C4-2B (cell line): ENCODE data around the gene TMPRSS13.
A peak's percentile ranks its signal among the peaks of the same experiment; 100 is the strongest.
"Not testable (repeated sequence)": the region's sequence is repeated elsewhere in the genome, so short reads cannot be mapped to it uniquely, and the experiment has no call there.

Source experiments
- H3K27ac ChIP-seq: fragments of 450-650 bp; 2 replicates; pipeline ENCODE4 v1.5.1; 2017
- CTCF ChIP-seq: fragments of 450-650 bp; conservative IDR thresholded peaks from 2 replicates; pipeline ENCODE4 v1.5.1; 2017; ENCODE audit warnings: mild to moderate bottlenecking
- ZFX ChIP-seq: fragments of 450-650 bp; IDR thresholded peaks from 2 replicates; pipeline ENCODE4 v1.6.1; 2017

Gene TMPRSS13

DNA sequence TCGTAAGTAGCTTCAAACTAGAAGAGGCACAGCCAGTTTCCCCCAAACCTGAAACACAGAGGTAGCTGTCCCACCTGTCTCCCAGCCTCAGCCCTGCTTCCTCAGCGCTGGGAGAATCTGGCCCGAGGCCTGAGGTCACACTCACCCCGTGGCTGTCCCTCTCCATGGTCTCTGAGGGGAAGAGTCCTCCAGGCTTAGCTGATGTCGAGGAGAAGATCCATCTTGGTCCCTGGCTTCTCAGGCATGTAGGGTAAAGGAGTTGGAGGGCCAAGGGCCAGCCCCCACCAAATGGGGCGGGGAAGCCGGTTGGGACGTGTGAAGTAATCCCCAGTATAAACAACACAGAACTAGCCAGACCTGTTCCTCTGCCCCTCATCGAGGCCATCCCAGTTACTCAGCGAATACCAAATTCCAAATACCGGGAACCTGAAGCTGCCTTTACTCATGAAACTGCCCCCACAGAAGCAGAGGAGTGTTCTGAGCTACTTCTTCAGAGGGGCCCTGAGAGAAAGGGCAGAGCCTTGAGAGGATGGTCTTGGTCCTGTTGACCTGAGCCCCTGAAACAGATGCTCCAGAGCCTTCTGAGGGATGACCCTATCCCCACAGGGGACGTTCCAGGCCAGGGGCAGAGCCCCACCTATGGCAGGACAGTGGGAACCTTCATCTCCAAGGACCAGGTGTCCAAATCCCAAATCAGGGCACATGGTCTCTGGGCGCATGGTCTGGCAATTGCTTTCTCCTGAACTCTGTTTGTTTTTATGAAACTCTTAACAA is at the start of gene TMPRSS13:
TSS of gene TMPRSS13 (minus strand) at position 261 of the 774 bp plus-strand sequence. CDS start at position 166, 95 bp downstream.
- peak within 1 kb of the TSS; percentile 59 for H3K27ac ChIP-seq

DNA sequence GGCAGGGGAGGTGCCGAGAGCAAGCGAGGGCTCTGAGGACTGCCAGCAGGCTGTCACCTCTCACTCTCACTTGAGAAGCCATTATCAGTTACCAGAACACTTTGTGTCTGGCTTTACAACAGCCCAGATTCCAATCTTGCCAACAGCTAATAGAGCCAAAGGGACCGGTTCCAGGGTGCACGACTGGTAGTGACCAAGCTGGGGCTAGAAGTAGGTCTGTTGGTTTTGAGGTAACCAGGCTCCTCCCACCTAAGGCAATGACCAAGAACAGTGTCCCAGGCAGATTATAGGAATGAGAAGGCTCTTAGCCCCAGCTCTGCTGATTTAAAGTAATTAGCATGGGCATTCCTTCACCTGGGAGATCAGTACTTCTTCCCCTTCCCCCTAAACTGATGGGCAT is 49.8 kb upstream of the TMPRSS13 start:
- TF ChIP-seq CTCF (no peak), ZFX (no peak)

More for the DNA sequence above, at the start of gene TMPRSS13:
- no peak for TF ChIP-seq CTCF

DNA sequence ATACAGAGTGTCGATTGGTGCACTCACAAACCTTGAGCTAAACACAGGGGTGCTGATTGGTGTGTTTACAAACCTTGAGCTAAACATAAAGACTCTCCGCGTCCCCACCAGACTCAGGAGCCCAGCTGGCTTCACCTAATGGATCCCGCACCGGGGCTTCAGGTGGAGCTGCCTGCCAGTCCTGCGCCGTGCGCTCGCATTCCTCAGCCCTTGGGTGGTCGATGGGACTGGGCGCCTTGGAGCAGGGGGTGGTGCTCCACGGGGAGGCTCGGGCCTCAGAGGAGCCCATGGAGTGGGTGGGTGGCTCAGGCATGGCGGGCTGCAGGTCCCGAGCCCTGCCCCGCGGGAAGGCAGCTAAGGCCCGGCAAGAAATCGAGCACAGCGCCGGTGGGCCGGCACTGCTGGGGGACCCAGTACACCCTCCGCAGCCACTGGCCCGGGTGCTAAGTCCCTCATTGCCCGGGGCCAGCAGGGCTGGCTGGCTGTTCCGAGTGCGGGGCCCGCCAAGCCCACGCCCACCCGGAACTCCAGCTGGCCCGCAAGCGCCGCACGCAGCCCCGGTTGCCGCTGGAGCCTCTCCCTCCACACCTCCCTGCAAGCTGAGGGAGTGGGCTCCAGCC is 49.2 kb upstream of the TMPRSS13 start:
- not testable (repeated sequence) for H3K27ac ChIP-seq

More for the DNA sequence above, 49.8 kb upstream of the TMPRSS13 start:
- no peak overlapping the region for H3K27ac ChIP-seq

- H3K27ac ChIP-seq: not testable (repeated sequence)
Measured at GRCh38 chr11:117977612-117978264, 48.5 kb upstream of the TMPRSS13 start.

DNA sequence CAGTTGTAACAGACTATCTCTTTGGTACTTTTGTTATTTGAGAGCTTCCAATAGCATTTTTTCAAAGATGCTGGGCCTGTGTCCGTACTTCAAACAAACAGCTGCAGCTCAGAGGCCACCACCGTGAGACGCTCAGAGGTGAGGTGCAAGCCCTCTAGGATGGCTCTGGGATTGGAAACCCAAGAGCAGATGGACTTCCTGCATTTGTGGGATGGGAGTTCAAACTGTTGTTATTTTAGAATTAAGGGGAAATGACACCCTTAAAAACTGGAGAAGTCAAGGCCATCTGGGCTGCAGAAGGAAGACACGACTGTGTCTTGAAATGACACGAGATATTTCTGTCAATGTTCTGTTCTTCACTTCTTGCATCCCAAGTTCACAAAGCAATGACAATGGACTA is 47.8 kb upstream of the TMPRSS13 start:
- TF ChIP-seq ZFX: no peak
- no peak for TF ChIP-seq CTCF
- H3K27ac ChIP-seq: no peak overlapping the region

GRCh38 chr11:117976445-117976844 is 47.2 kb upstream of the TMPRSS13 start:
- TF ChIP-seq ZFX: no peak
- no peak for TF ChIP-seq CTCF
- H3K27ac ChIP-seq: no peak overlapping the region

DNA sequence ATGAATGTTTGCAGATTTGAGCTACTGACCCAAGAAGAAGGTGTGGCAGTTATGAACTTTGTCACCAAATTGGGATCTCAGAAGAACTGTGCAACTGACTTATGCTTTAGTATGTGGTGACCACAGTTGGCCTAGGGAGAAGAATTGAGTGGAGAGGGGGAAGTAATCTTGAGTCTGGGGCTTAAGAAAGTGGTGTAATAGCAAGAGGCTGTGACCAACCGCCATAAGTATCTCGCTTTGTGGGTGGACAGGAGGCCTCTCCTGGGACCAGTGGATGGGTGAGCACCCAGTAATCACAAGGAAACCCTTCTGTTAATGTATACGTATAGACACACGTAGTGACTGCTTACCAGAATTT is 44.3 kb upstream of the TMPRSS13 start:
- H3K27ac ChIP-seq: no peak overlapping the region

More for the DNA sequence above, 44.3 kb upstream of the TMPRSS13 start:
- TF ChIP-seq ZFX: no peak
- TF ChIP-seq CTCF: no peak
